ENCODE data around the gene SLX4.

DNA sequence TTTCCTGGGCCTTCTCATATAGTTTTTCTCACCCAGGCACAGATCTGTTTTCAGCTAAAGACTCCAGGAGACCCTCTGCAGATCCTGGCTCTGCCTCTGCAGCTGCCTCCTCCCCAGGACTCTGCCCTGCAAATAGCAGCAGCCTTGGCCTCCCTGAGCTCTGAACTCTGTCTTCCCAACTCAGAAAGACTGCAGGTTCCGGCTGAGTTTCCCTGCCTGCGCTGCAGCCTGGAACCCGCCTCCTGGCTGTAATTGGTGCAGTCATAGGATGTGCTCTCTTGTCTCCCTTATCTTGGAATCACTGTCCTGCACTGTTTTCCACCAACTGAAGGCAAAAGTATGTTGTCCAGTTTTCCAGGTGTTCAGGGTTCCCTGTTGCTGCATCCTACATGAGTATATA lies 28.8 kb upstream of the SLX4 start:
- TF ChIP-seq, protein P1, sequence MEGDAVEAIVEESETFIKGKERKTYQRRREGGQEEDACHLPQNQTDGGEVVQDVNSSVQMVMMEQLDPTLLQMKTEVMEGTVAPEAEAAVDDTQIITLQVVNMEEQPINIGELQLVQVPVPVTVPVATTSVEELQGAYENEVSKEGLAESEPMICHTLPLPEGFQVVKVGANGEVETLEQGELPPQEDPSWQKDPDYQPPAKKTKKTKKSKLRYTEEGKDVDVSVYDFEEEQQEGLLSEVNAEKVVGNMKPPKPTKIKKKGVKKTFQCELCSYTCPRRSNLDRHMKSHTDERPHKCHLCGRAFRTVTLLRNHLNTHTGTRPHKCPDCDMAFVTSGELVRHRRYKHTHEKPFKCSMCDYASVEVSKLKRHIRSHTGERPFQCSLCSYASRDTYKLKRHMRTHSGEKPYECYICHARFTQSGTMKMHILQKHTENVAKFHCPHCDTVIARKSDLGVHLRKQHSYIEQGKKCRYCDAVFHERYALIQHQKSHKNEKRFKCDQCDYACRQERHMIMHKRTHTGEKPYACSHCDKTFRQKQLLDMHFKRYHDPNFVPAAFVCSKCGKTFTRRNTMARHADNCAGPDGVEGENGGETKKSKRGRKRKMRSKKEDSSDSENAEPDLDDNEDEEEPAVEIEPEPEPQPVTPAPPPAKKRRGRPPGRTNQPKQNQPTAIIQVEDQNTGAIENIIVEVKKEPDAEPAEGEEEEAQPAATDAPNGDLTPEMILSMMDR (IDR thresholded peaks at IDR 0.05): no peak
- TF ChIP-seq EZH2 (IDR thresholded peaks at IDR 0.05; ENCODE audit: borderline replicate concordance, insufficient read depth, low read depth, low read length, poor library complexity, severe bottlenecking): no peak
